NT2/D1 (cell line): Measurements from ENCODE around the gene PRSS56.

Experiments used
- DNase-seq: peaks from one replicate; pipeline ENCODE4 v3.0.0-alpha.2; 2011; ENCODE audit warnings: low read depth, low spot score
- H3K27me3 ChIP-seq: 2 replicates; pipeline ENCODE4 v1.6.0; 2011; ENCODE audit warnings: mild to moderate bottlenecking; ENCODE audit not compliant: insufficient read length, insufficient read depth
- H3K36me3 ChIP-seq: 2 replicates; pipeline ENCODE4 v1.6.1; 2011; ENCODE audit warnings: mild to moderate bottlenecking, low read length, mixed read lengths; ENCODE audit not compliant: insufficient read depth, insufficient read length
- H3K4me1 ChIP-seq: 2 replicates; pipeline ENCODE4 v1.5.1; 2011; ENCODE audit not compliant: insufficient read depth, insufficient read length
- H3K4me3 ChIP-seq: 2 replicates; pipeline ENCODE4 v1.5.1; 2011; ENCODE audit warnings: low read depth; ENCODE audit not compliant: insufficient read length
- H3K9ac ChIP-seq: 2 replicates; pipeline ENCODE4 v1.6.0; 2011; ENCODE audit warnings: low read depth; ENCODE audit not compliant: insufficient read length
- H3K9me3 ChIP-seq: 2 replicates; pipeline ENCODE4 v1.5.1; 2011; ENCODE audit warnings: mild to moderate bottlenecking, low read length; ENCODE audit not compliant: insufficient read depth
- SUZ12 ChIP-seq: IDR thresholded peaks from 2 replicates; pipeline ENCODE4 v1.6.1; 2011; ENCODE audit not compliant: insufficient read length, insufficient read depth; ENCODE audit errors: extremely low read depth
- YY1 ChIP-seq: IDR thresholded peaks from 2 replicates; pipeline ENCODE4 v1.6.1; 2011; ENCODE audit not compliant: insufficient read length, insufficient read depth
- ZNF274 ChIP-seq: IDR thresholded peaks from 2 replicates; pipeline ENCODE4 v1.6.1; 2011; ENCODE audit warnings: mild to moderate bottlenecking, low read depth, low read length

The PRSS56 gene

DNA sequence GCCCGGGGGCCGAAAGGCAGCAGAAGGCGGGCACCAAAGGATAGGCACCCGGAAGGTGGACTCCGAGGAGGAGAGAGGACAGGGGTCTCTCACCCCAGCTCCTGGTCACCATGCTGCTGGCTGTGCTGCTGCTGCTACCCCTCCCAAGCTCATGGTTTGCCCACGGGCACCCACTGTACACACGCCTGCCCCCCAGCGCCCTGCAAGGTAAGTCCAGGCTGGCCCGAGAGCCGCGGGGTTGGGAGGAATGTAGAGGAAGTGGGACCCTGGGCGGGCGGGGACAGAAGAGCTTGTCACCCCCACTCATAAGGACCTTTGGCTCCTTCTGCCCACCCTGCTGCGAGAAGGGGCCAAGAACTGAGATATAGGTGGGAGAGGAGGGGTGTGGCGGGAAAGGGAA lies 301 bp downstream of the PRSS56 start:
- TF ChIP-seq ZNF274 = no peak
- TF ChIP-seq YY1 = no peak
- no peak for TF ChIP-seq SUZ12
- no peak for DNase-seq
- peaks cover 22% of the 10 kb centered on the region for H3K4me1 ChIP-seq
- H3K9ac ChIP-seq = no peak overlapping the region
- H3K36me3 ChIP-seq = no peaks in the 10 kb centered on the region
- no peak overlapping the region for H3K4me3 ChIP-seq
- peaks cover 56% of the 10 kb centered on the region for H3K27me3 ChIP-seq
- no peaks in the 10 kb centered on the region for H3K9me3 ChIP-seq

DNA sequence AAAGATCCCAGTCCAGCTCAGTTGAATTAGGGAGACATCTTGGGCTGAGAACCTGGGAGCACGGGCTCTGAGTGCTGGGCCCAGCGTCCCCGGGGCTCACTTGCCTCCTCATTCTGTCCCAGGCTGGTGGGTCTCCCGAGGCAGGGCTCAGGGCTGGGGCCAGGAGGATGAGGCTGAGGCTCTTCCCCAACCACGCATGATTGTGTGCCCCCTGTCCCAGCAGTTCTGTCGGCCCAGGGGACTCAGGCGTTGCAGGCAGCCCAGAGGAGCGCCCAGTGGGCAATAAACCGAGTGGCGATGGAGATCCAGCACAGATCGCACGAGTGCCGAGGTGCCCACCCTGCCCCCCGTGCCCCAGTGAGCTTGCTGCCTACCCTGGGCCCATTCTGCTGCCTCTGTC lies 910 bp downstream of the PRSS56 start:
- peaks cover 23% of the 10 kb centered on the region for H3K4me1 ChIP-seq
- H3K9me3 ChIP-seq = no peaks in the 10 kb centered on the region
- TF ChIP-seq YY1 = no peak
- TF ChIP-seq SUZ12 = no peak
- no peak for TF ChIP-seq ZNF274
- no peaks in the 10 kb centered on the region for H3K36me3 ChIP-seq
- DNase-seq = no peak
- peaks cover 58% of the 10 kb centered on the region for H3K27me3 ChIP-seq
- peak overlapping the region; percentile 32 for H3K9ac ChIP-seq
- no peak overlapping the region for H3K4me3 ChIP-seq

DNA sequence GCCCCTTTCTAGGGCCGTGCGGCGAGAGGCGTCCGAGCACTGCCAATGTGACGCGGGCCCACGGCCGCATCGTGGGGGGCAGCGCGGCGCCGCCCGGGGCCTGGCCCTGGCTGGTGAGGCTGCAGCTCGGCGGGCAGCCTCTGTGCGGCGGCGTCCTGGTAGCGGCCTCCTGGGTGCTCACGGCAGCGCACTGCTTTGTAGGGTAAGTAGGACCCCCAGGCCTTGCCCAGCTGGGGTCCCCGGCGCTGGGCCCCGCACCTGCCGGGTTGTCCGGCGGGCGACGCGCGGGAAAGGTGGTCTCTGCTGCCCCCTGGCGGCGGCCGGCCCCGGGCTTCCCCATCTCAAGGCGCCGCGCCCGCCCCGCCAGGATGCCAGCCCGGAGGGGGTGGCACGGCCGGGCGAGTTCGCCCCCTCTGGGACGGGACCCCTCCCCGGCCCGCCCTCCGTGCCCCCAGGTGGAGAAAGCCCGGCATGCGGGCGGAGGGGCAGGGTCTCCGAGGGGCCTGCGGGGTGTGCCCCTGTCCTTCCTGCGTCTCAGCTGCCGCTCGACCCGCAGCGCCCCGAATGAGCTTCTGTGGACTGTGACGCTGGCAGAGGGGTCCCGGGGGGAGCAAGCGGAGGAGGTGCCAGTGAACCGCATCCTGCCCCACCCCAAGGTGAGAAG lies 1.9 kb downstream of the PRSS56 start:
- no peak for DNase-seq
- H3K27me3 ChIP-seq = peaks cover 58% of the 10 kb centered on the region
- H3K9me3 ChIP-seq = no peaks in the 10 kb centered on the region
- peaks cover 24% of the 10 kb centered on the region for H3K4me1 ChIP-seq
- no peak for TF ChIP-seq YY1
- peak; percentile 18 for TF ChIP-seq SUZ12
- no peaks in the 10 kb centered on the region for H3K36me3 ChIP-seq
- H3K4me3 ChIP-seq = peak overlapping the region; percentile 11
- H3K9ac ChIP-seq = no peak overlapping the region

DNA sequence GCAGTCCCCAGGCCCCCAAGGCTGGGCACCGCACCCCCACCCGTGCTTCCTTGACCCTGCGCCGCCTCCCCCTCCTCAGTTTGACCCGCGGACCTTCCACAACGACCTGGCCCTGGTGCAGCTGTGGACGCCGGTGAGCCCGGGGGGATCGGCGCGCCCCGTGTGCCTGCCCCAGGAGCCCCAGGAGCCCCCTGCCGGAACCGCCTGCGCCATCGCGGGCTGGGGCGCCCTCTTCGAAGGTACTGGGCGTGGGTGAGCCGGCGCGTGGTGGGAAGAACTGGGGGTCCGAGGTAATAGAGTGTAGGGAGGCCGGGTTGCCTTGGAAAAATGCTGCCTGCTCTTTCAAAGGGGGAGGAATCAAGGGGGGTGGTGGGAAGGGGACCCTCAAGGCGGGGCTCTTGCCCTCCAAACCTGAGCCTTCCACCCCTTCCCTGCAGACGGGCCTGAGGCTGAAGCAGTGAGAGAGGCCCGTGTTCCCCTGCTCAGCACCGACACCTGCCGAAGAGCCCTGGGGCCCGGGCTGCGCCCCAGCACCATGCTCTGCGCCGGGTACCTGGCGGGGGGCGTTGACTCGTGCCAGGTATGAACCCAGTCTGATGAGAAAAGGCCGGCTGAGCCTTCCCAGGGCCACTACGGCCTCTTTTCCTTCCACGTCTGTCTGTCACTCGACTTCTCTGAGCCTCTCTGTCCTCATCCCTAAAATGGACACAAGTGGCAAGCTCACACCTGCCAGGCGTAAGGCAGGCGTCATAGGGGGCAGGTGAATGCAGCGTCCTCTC lies 2.6 kb downstream of the PRSS56 start:
- Histone ChIP-seq H3K36me3 (no peaks in the 10 kb centered on the region), H3K4me1 (peaks cover 24% of the 10 kb centered on the region), H3K27me3 (peaks cover 54% of the 10 kb centered on the region), H3K9me3 (no peaks in the 10 kb centered on the region), H3K4me3 (no peak overlapping the region), H3K9ac (no peak overlapping the region)
- TF ChIP-seq YY1 (no peak), SUZ12 (peak; percentile 59), ZNF274 (no peak)
- no peak for DNase-seq

DNA sequence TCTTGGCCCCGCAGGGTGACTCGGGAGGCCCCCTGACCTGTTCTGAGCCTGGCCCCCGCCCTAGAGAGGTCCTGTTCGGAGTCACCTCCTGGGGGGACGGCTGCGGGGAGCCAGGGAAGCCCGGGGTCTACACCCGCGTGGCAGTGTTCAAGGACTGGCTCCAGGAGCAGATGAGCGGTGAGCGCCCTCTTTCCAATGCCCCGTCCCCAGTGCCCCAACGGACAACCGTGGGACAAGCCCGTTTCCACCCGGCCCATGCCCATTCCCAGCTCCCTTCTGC lies 3.2 kb downstream of the PRSS56 start:
- no peak for TF ChIP-seq ZNF274
- TF ChIP-seq YY1 = no peak
- TF ChIP-seq SUZ12 = no peak
- Histone ChIP-seq H3K9ac (peak overlapping the region; percentile 82), H3K36me3 (no peaks in the 10 kb centered on the region), H3K9me3 (no peaks in the 10 kb centered on the region), H3K4me3 (peak overlapping the region; percentile 43), H3K27me3 (peaks cover 54% of the 10 kb centered on the region), H3K4me1 (peaks cover 26% of the 10 kb centered on the region)
- no peak for DNase-seq

GRCh38 chr2:232523682-232524597 lies 3.8 kb downstream of the PRSS56 start:
- H3K9ac ChIP-seq = peak overlapping the region; percentile 82
- peak; percentile 82 for DNase-seq

GRCh38 chr2:232524771-232525170 lies 4.6 kb downstream of the PRSS56 start:
- no peak for DNase-seq
- H3K36me3 ChIP-seq = no peaks in the 10 kb centered on the region
- peaks cover 23% of the 10 kb centered on the region for H3K4me1 ChIP-seq
- H3K27me3 ChIP-seq = peaks cover 63% of the 10 kb centered on the region
- H3K9ac ChIP-seq = no peak overlapping the region
- TF ChIP-seq SUZ12 = no peak
- TF ChIP-seq ZNF274 = no peak
- no peak for TF ChIP-seq YY1
- no peak overlapping the region for H3K4me3 ChIP-seq
- no peaks in the 10 kb centered on the region for H3K9me3 ChIP-seq

More at GRCh38 chr2:232523682-232524597, 3.8 kb downstream of the PRSS56 start:
- H3K27me3 ChIP-seq = peaks cover 60% of the 10 kb centered on the region
- H3K4me1 ChIP-seq = peaks cover 24% of the 10 kb centered on the region
- H3K9me3 ChIP-seq = no peaks in the 10 kb centered on the region
- H3K36me3 ChIP-seq = no peaks in the 10 kb centered on the region
- H3K4me3 ChIP-seq = peak overlapping the region; percentile 43
- TF ChIP-seq ZNF274 (no peak), SUZ12 (no peak), YY1 (no peak)
